H1 (cell line): ENCODE data around the gene MEF2D.

Source experiments
- EP300 ChIP-seq, 2 experiments: IDR thresholded peaks; 1 replicate in 1 of 2; 2 replicates in 1 of 2; pipeline ENCODE4 v1.6.1; 2011 to 2012; ENCODE audit warnings: low read depth in 2 of 2, low read length in 2 of 2, mild to moderate bottlenecking in 2 of 2, borderline replicate concordance in 1 of 2, inconsistent platforms in 1 of 2, moderate library complexity in 1 of 2
- POLR2A ChIP-seq, 2 experiments: IDR thresholded peaks; 1 replicate in 1 of 2; 2 replicates in 1 of 2; pipeline ENCODE4 v1.6.1; 2011; ENCODE audit warnings: low read depth in 2 of 2, low read length in 2 of 2, mild to moderate bottlenecking in 2 of 2; ENCODE audit errors: control extremely low read depth in 1 of 2
- RFX5 ChIP-seq: IDR thresholded peaks from 2 replicates; pipeline ENCODE4 v1.6.1; 2011; ENCODE audit warnings: low read depth, low read length, improper control_type of control experiment, borderline replicate concordance
- SIX5 ChIP-seq: IDR thresholded peaks from 2 replicates; pipeline ENCODE4 v1.6.1; 2011; ENCODE audit warnings: mild to moderate bottlenecking, low read depth, low read length
- SP4 ChIP-seq: IDR thresholded peaks from 2 replicates; pipeline ENCODE4 v1.6.1; 2012; ENCODE audit warnings: low read length, inconsistent platforms
- TF ChIP-seq, protein P1 (sequence below), 3 experiments: IDR thresholded peaks; 1 replicate in 2 of 3; 2 replicates in 1 of 3; pipeline versions ENCODE4 v1.5.1 to v1.6.1; 2011; ENCODE audit warnings: low read length in 3 of 3, mild to moderate bottlenecking in 3 of 3, inconsistent platforms in 2 of 3, low read depth in 1 of 3, moderate library complexity in 1 of 3; ENCODE audit not compliant: insufficient read depth in 1 of 3; ENCODE audit errors: control extremely low read depth in 1 of 3
- TF ChIP-seq, protein P2 (sequence below): IDR thresholded peaks from 2 replicates; pipeline ENCODE4 v1.6.1; 2012; ENCODE audit warnings: low read length, inconsistent platforms

GRCh38 chr1:156487862-156488261 is 12.7 kb downstream of the MEF2D start:
- TF ChIP-seq, protein P1, sequence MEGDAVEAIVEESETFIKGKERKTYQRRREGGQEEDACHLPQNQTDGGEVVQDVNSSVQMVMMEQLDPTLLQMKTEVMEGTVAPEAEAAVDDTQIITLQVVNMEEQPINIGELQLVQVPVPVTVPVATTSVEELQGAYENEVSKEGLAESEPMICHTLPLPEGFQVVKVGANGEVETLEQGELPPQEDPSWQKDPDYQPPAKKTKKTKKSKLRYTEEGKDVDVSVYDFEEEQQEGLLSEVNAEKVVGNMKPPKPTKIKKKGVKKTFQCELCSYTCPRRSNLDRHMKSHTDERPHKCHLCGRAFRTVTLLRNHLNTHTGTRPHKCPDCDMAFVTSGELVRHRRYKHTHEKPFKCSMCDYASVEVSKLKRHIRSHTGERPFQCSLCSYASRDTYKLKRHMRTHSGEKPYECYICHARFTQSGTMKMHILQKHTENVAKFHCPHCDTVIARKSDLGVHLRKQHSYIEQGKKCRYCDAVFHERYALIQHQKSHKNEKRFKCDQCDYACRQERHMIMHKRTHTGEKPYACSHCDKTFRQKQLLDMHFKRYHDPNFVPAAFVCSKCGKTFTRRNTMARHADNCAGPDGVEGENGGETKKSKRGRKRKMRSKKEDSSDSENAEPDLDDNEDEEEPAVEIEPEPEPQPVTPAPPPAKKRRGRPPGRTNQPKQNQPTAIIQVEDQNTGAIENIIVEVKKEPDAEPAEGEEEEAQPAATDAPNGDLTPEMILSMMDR (IDR thresholded peaks at IDR 0.05; ENCODE audit: control extremely low read depth in 1 of 3, insufficient read depth in 1 of 3, low read depth in 1 of 3, low read length in 3 of 3): no peak
- TF ChIP-seq POLR2A (IDR thresholded peaks at IDR 0.05; ENCODE audit: control extremely low read depth in 1 of 2, low read depth in 2 of 2, low read length in 2 of 2) (no peak), SIX5 (no peak), SP4 (no peak), RFX5 (no peak), EP300 (IDR thresholded peaks at IDR 0.05; ENCODE audit: borderline replicate concordance in 1 of 2, low read depth in 2 of 2, low read length in 2 of 2) (no peak)
- TF ChIP-seq, protein P2, sequence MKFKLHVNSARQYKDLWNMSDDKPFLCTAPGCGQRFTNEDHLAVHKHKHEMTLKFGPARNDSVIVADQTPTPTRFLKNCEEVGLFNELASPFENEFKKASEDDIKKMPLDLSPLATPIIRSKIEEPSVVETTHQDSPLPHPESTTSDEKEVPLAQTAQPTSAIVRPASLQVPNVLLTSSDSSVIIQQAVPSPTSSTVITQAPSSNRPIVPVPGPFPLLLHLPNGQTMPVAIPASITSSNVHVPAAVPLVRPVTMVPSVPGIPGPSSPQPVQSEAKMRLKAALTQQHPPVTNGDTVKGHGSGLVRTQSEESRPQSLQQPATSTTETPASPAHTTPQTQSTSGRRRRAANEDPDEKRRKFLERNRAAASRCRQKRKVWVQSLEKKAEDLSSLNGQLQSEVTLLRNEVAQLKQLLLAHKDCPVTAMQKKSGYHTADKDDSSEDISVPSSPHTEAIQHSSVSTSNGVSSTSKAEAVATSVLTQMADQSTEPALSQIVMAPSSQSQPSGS: no peak
